ENCODE data around the gene PLXDC1.
A peak's percentile ranks its signal among the peaks of the same experiment; 100 is the strongest.
"Not testable (repeated sequence)": the region's sequence is repeated elsewhere in the genome, so short reads cannot be mapped to it uniquely, and the experiment has no call there.

Gene PLXDC1

GRCh38 chr17:39178536-39178935 lies 27.1 kb upstream of the PLXDC1 start:
- no peak for DNase-seq

- no peak for DNase-seq
These were observed 25.8 kb upstream of the PLXDC1 start for GRCh38 chr17:39177256-39177655.

GRCh38 chr17:39175695-39176093 lies 24.3 kb upstream of the PLXDC1 start:
- DNase-seq = no peak

GRCh38 chr17:39174920-39175694 lies 23.7 kb upstream of the PLXDC1 start:
- peak; percentile 82 for DNase-seq

- no peak for DNase-seq
These were observed 22.3 kb upstream of the PLXDC1 start for GRCh38 chr17:39173526-39174274.

- peak; percentile 49 for DNase-seq
These were observed 21.6 kb upstream of the PLXDC1 start for GRCh38 chr17:39173080-39173479.

GRCh38 chr17:39171933-39172332 lies 20.5 kb upstream of the PLXDC1 start:
- DNase-seq = peak; percentile 68

GRCh38 chr17:39170558-39170957 lies 19.1 kb upstream of the PLXDC1 start:
- DNase-seq = no peak

GRCh38 chr17:39170109-39170508 lies 18.7 kb upstream of the PLXDC1 start:
- no peak for DNase-seq

GRCh38 chr17:39169518-39169917 lies 18.1 kb upstream of the PLXDC1 start:
- no peak for DNase-seq

- DNase-seq = no peak
These were observed 17.7 kb upstream of the PLXDC1 start for GRCh38 chr17:39169101-39169500.

- not testable (repeated sequence) for DNase-seq
These were observed 17.1 kb upstream of the PLXDC1 start for GRCh38 chr17:39168503-39168902.

- DNase-seq = peak; percentile 91
These were observed 16.0 kb upstream of the PLXDC1 start for GRCh38 chr17:39167476-39167875.

GRCh38 chr17:39166437-39167335 lies 15.2 kb upstream of the PLXDC1 start:
- peak; percentile 63 for DNase-seq

GRCh38 chr17:39165841-39166349 lies 14.5 kb upstream of the PLXDC1 start, which contains the start of gene ARL5C:
Gene ARL5C (minus strand): TSS chr17:39166161. CDS start chr17:39165760, 401 bp downstream.
- no peak for DNase-seq

GRCh38 chr17:39165178-39165840 lies 13.9 kb upstream of the PLXDC1 start:
- no peak for DNase-seq

- peak; percentile 85 for DNase-seq
These were observed 13.3 kb upstream of the PLXDC1 start for GRCh38 chr17:39164675-39165143.

GRCh38 chr17:39161962-39162361 lies 10.5 kb upstream of the PLXDC1 start:
- DNase-seq = no peak

GRCh38 chr17:39158623-39159022 lies 7.2 kb upstream of the PLXDC1 start:
- DNase-seq = no peak

- DNase-seq = no peak
These were observed 5.1 kb upstream of the PLXDC1 start for GRCh38 chr17:39156491-39156890.

- DNase-seq = no peak
These were observed 4.2 kb upstream of the PLXDC1 start for GRCh38 chr17:39155654-39156053.

- DNase-seq = peak; percentile 82
These were observed 2.2 kb upstream of the PLXDC1 start for GRCh38 chr17:39153599-39154051.

Measured in RPMI8226 (cell line).